Esophagus squamous epithelium (tissue), 5 donors: ENCODE results near the gene LRRC4C. TPM values are rescaled to one million over a fixed set of nuclear protein-coding genes. Genes with fewer than 3 reads are reported as not detected.

Experiments used
- DNase-seq: peaks from one replicate; lab custom pipeline; 2025; lab: John Stamatoyannopoulos, UW
- H3K27ac ChIP-seq, 4 donors: fragments of 200-600 bp; sonication (generic); one replicate each; pipeline ENCODE4 v1.5.1; 2016 to 2019; ENCODE audit warnings: mild to moderate bottlenecking in 1 of 4
- H3K27me3 ChIP-seq, 4 donors: fragments of 200-600 bp; sonication (generic); 1 replicate in 3 of 4; 2 replicates in 1 of 4; pipeline versions ENCODE4 v1.5.1 to v1.6.0; 2017 to 2021; ENCODE audit warnings: antibody characterized with exemption in 1 of 4
- H3K36me3 ChIP-seq, 3 donors: fragments of 200-600 bp; sonication (generic); one replicate each; pipeline ENCODE4 v1.5.1; 2016 to 2019
- H3K4me1 ChIP-seq, 3 donors: fragments of 200-600 bp; sonication (generic); one replicate each; pipeline ENCODE4 v1.5.1; 2017 to 2019
- H3K4me3 ChIP-seq, 4 donors: fragments of 200-600 bp; sonication (generic); 1 replicate in 3 of 4; 2 replicates in 1 of 4; pipeline ENCODE4 v1.5.1; 2016 to 2019; ENCODE audit warnings: mild to moderate bottlenecking in 2 of 4, moderate library complexity in 1 of 4
- H3K9me3 ChIP-seq, 3 donors: fragments of 200-600 bp; sonication (generic); one replicate each; pipeline ENCODE4 v1.5.1; 2016 to 2019
- CTCF ChIP-seq, 6 experiments: fragments of 450-650 bp in 4 of 6; fragments of 200-600 bp in 2 of 6; sonication (generic) in 2 of 6; IDR thresholded peaks; one replicate each; pipeline ENCODE4 v1.5.1; 2016 to 2019; ENCODE audit warnings: antibody characterized with exemption in 6 of 6, mild to moderate bottlenecking in 4 of 6, moderate library complexity in 4 of 6
- POLR2A ChIP-seq, 4 donors: fragments of 450-650 bp; IDR thresholded peaks; one replicate each; pipeline ENCODE4 v1.6.1; 2017; ENCODE audit warnings: antibody characterized with exemption in 4 of 4, mild to moderate bottlenecking in 4 of 4, moderate library complexity in 3 of 4
- WGBS, 2 donors: methylation state at CpG; one replicate each; pipeline ENCODE4 v1.1.5; 2018; 5-methylcytosine and 5-hydroxymethylcytosine counted together
- intact Hi-C: fragments of 100-400 bp; cut with DNase I; formaldehyde crosslinking; loops from one replicate; pipeline ENCODE4 v1.15.0; 2022
- total RNA-seq, 4 donors: library from RNA; depleted of rRNA; stranded (reverse); fragments of >200 nt; gene quantifications; one replicate each; pipeline ENCODE4 v1.1.0, GENCODE V29; 2016
- donor health status: DM: yes; HTN: yes; CAD: no.

The LRRC4C gene
- total RNA-seq, 4 donors from 2014 or later, result 0.09 to 0.38 (median 0.30) TPM; not detected in 1

DNA sequence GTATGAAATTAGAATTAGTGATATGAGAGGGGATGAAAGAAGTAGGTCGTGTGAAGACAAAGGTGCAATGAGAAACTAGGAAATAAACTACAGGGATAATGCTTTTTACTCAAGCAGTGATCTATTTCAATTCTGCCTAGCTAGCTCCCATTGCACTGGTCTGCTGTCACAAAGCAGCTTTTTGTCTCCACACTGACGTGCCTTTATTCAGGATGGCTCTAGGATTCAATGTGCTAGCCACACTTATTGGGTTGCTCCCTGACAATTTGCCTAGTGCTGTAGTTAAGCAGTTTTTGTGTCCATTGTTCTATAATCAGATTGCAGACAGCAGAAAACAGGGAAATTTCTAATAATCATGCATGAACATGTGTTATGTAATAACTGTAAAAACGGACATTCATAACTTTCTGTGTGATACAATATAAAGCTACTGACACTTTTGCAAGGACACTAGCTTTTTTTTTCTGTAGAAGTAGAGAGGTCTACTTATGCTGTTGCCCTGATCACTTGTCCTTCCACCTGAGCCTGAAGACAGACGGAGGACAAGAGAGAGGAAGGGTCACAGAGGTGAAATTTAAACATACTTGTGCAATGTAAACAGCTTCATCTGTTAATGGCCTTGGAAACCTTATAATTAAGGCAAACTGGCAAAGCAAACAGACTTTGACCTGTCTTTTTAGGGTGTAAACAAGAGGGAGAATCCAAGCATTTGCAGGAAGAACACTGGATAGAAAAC, 269.6 kb downstream of the LRRC4C start:
- no peaks in the 10 kb centered on the region for H3K27me3 ChIP-seq
- intact Hi-C loops, result no loop called here
- H3K27ac ChIP-seq, result no peak overlapping the region
- TF ChIP-seq CTCF (IDR thresholded peaks at IDR 0.05) (no peak), POLR2A (IDR thresholded peaks at IDR 0.05) (no peak)
- no peak overlapping the region for H3K4me3 ChIP-seq
- DNase-seq, result no peak
- H3K4me1 ChIP-seq, result no peaks in the 10 kb centered on the region
- H3K36me3 ChIP-seq, result no peaks in the 10 kb centered on the region
- 27 to 33% methylated on average over 4 of the region's 4 CpGs for WGBS, 2 donors
- H3K9me3 ChIP-seq, result peaks cover 0 to 9% (median 0%) of the 10 kb centered on the region in 3 donors

- TF ChIP-seq POLR2A (IDR thresholded peaks at IDR 0.05) (no peak), CTCF (IDR thresholded peaks at IDR 0.05) (no peak)
- H3K9me3 ChIP-seq, result no peaks in the 10 kb centered on the region
- no peak for DNase-seq
- WGBS, 2 donors, result 68 to 78% methylated on average over 4 of the region's 4 CpGs
- H3K36me3 ChIP-seq, result no peaks in the 10 kb centered on the region
- H3K27me3 ChIP-seq, result no peaks in the 10 kb centered on the region
- H3K4me3 ChIP-seq, result no peak overlapping the region
- no peak overlapping the region for H3K27ac ChIP-seq
- H3K4me1 ChIP-seq, result no peaks in the 10 kb centered on the region
- intact Hi-C loops, result no loop called here
Measured at GRCh38 chr11:41177791-41178190, 281.7 kb downstream of the LRRC4C start.

- TF ChIP-seq CTCF (IDR thresholded peaks at IDR 0.05), result no peak
- TF ChIP-seq POLR2A (IDR thresholded peaks at IDR 0.05), result no peak
Measured at GRCh38 chr11:41175304-41175972, 284.0 kb downstream of the LRRC4C start.

GRCh38 chr11:41146326-41146725, 313.1 kb downstream of the LRRC4C start:
- DNase-seq, result no peak
- Histone ChIP-seq H3K27ac (no peak overlapping the region), H3K9me3 (no peaks in the 10 kb centered on the region), H3K27me3 (no peaks in the 10 kb centered on the region), H3K36me3 (no peaks in the 10 kb centered on the region), H3K4me3 (no peak overlapping the region), H3K4me1 (no peaks in the 10 kb centered on the region)
- WGBS, 2 donors, result 16 to 34% methylated on average over 2 of the region's 2 CpGs
- intact Hi-C loops, result no loop called here
- no peak for TF ChIP-seq CTCF (IDR thresholded peaks at IDR 0.05)
- no peak for TF ChIP-seq POLR2A (IDR thresholded peaks at IDR 0.05)

More at GRCh38 chr11:41175304-41175972, 284.0 kb downstream of the LRRC4C start:
- H3K4me3 ChIP-seq, result no peak overlapping the region
- DNase-seq, result no peak
- no peaks in the 10 kb centered on the region for H3K27me3 ChIP-seq
- H3K36me3 ChIP-seq, result no peaks in the 10 kb centered on the region
- 25 to 36% methylated on average over 1 of the region's 1 CpG for WGBS, 2 donors
- H3K4me1 ChIP-seq, result no peaks in the 10 kb centered on the region
- intact Hi-C loops, result no loop called here
- H3K27ac ChIP-seq, result no peak overlapping the region
- H3K9me3 ChIP-seq, result no peaks in the 10 kb centered on the region

DNA sequence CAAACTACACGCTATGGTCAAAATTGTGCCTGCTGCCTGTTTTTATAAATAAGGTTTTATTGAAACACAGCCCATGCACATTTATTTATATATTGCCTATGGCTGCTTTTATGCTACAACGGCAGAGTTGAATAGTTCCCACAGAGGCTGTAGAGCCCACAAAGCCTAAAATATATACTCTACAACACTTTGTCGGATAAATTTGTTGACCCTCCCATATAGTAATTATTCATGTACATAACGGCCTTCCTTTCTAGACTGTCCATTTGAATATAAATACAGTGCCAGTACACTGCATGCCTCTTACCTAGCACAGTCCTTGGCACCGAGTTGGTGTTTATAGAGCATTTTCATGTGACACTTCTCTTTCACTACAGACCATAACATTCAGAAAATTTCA, 314.0 kb downstream of the LRRC4C start:
- no peak overlapping the region for H3K27ac ChIP-seq
- no peaks in the 10 kb centered on the region for H3K27me3 ChIP-seq
- no peaks in the 10 kb centered on the region for H3K9me3 ChIP-seq
- intact Hi-C loops, result no loop called here
- no peak for TF ChIP-seq CTCF (IDR thresholded peaks at IDR 0.05)
- TF ChIP-seq POLR2A (IDR thresholded peaks at IDR 0.05), result no peak
- WGBS, 2 donors, result 67 to 69% methylated on average over 5 of the region's 5 CpGs
- H3K4me1 ChIP-seq, result no peaks in the 10 kb centered on the region
- no peaks in the 10 kb centered on the region for H3K36me3 ChIP-seq
- DNase-seq, result no peak
- H3K4me3 ChIP-seq, result no peak overlapping the region
